ENCODE measurements around the gene ZFP64. TPM values are rescaled to one million over a fixed set of nuclear protein-coding genes. Genes with fewer than 3 reads are reported as not detected.

ZFP64 gene
- total RNA-seq, 1 experiment from 2014 or later: 25.6 TPM

GRCh38 chr20:52212943-52213342 lies 21.4 kb upstream of the ZFP64 start:
- intact Hi-C loops (cut with micrococcal nuclease; ENCODE audit: unreplicated experiment): no loop called here
- peaks cover 24% of the 10 kb centered on the region for H3K9me3 ChIP-seq
- H3K27me3 ChIP-seq (replicated peaks; ENCODE audit: control insufficient read depth, insufficient read depth, low read length): no peaks in the 10 kb centered on the region
- ChIA-PET POLR2A (no interaction called here), CTCF (no interaction called here)
- Mint-ChIP-seq H3K4me1 (ENCODE audit: low read depth, unreplicated experiment) (no peaks in the 10 kb centered on the region), H3K27me3 (ENCODE audit: insufficient read depth, unreplicated experiment) (peaks cover 12% of the 10 kb centered on the region), H3K4me3 (ENCODE audit: unreplicated experiment) (no peak overlapping the region), H3K36me3 (ENCODE audit: insufficient read depth, unreplicated experiment) (no peaks in the 10 kb centered on the region), H3K27ac (ENCODE audit: unreplicated experiment) (no peak overlapping the region), H3K9me3 (ENCODE audit: unreplicated experiment) (peaks cover 24% of the 10 kb centered on the region)
- DNase-seq: no peak
- TF ChIP-seq CTCF (IDR thresholded peaks at IDR 0.05; ENCODE audit: insufficient read depth in 1 of 2, low read depth in 1 of 2, low read length in 1 of 2, severe bottlenecking in 1 of 2, unreplicated experiment in 1 of 2): no peak
- no peaks in the 10 kb centered on the region for H3K36me3 ChIP-seq (ENCODE audit: control insufficient read depth, insufficient read depth, low read length)
- H3K4me3 ChIP-seq (ENCODE audit: low read depth, low read length): no peak overlapping the region
- BruUV-seq (replicated peaks): no TSS peak
- H3K4me1 ChIP-seq: no peaks in the 10 kb centered on the region

GRCh38 chr20:52210037-52210990 lies 18.7 kb upstream of the ZFP64 start:
- Histone ChIP-seq H3K4me3 (ENCODE audit: low read depth, low read length) (no peak overlapping the region), H3K27me3 (replicated peaks; ENCODE audit: control insufficient read depth, insufficient read depth, low read length) (no peaks in the 10 kb centered on the region), H3K9me3 (peaks cover 15% of the 10 kb centered on the region), H3K4me1 (no peaks in the 10 kb centered on the region), H3K36me3 (ENCODE audit: control insufficient read depth, insufficient read depth, low read length) (no peaks in the 10 kb centered on the region)
- H3K27me3 Mint-ChIP-seq (ENCODE audit: insufficient read depth, unreplicated experiment): peaks cover 12% of the 10 kb centered on the region
- no peak overlapping the region for H3K4me3 Mint-ChIP-seq (ENCODE audit: unreplicated experiment)
- intact Hi-C loops (cut with micrococcal nuclease; ENCODE audit: unreplicated experiment): no loop called here
- BruUV-seq (replicated peaks): no TSS peak
- H3K27ac Mint-ChIP-seq (ENCODE audit: unreplicated experiment): no peak overlapping the region
- CTCF ChIA-PET: no interaction called here
- DNase-seq: no peak
- TF ChIP-seq CTCF (IDR thresholded peaks at IDR 0.05; ENCODE audit: insufficient read depth in 1 of 2, low read depth in 1 of 2, low read length in 1 of 2, severe bottlenecking in 1 of 2, unreplicated experiment in 1 of 2): no peak
- peaks cover 11% of the 10 kb centered on the region for H3K9me3 Mint-ChIP-seq (ENCODE audit: unreplicated experiment)
- no peaks in the 10 kb centered on the region for H3K36me3 Mint-ChIP-seq (ENCODE audit: insufficient read depth, unreplicated experiment)
- POLR2A ChIA-PET: no interaction called here
- no peaks in the 10 kb centered on the region for H3K4me1 Mint-ChIP-seq (ENCODE audit: low read depth, unreplicated experiment)

- BruUV-seq (replicated peaks): no TSS peak
- Mint-ChIP-seq H3K27me3 (ENCODE audit: insufficient read depth, unreplicated experiment) (peaks cover 12% of the 10 kb centered on the region), H3K4me3 (ENCODE audit: unreplicated experiment) (no peak overlapping the region), H3K36me3 (ENCODE audit: insufficient read depth, unreplicated experiment) (no peaks in the 10 kb centered on the region), H3K27ac (ENCODE audit: unreplicated experiment) (no peak overlapping the region), H3K9me3 (ENCODE audit: unreplicated experiment) (peaks cover 9% of the 10 kb centered on the region), H3K4me1 (ENCODE audit: low read depth, unreplicated experiment) (no peaks in the 10 kb centered on the region)
- ChIA-PET CTCF (no interaction called here), POLR2A (no interaction called here)
- no peak for DNase-seq
- intact Hi-C loops (cut with micrococcal nuclease; ENCODE audit: unreplicated experiment): no loop called here
- Histone ChIP-seq H3K27me3 (replicated peaks; ENCODE audit: control insufficient read depth, insufficient read depth, low read length) (no peaks in the 10 kb centered on the region), H3K36me3 (ENCODE audit: control insufficient read depth, insufficient read depth, low read length) (no peaks in the 10 kb centered on the region), H3K9me3 (peaks cover 15% of the 10 kb centered on the region), H3K4me1 (no peaks in the 10 kb centered on the region), H3K4me3 (ENCODE audit: low read depth, low read length) (no peak overlapping the region)
- no peak for TF ChIP-seq CTCF (IDR thresholded peaks at IDR 0.05; ENCODE audit: insufficient read depth in 1 of 2, low read depth in 1 of 2, low read length in 1 of 2, severe bottlenecking in 1 of 2, unreplicated experiment in 1 of 2)
Measured at GRCh38 chr20:52209154-52209571, 17.6 kb upstream of the ZFP64 start.

Measured in Caco-2 (cell line).